ENCODE measurements around the gene LPP. TPM values are rescaled to one million over a fixed set of nuclear protein-coding genes. Genes with fewer than 3 reads are reported as not detected.

Gene LPP
- polyA plus RNA-seq, 1 experiment, result 76.3 TPM

- POLR2A ChIA-PET, result no interaction called here
- CTCF ChIA-PET, result interaction anchor here (1.4 kb wide), 1 partner anchor 148 kb away, joined by 3 read pairs; no protein-coding TSS in a partner anchor
- no peak for TF ChIP-seq CTCF (IDR thresholded peaks at IDR 0.05; ENCODE audit: low read depth, low read length)
- H3K9me3 ChIP-seq (ENCODE audit: control insufficient read depth, insufficient read depth, low read length), result peaks cover 7% of the 10 kb centered on the region; the same call in 1 of the 2 replicates
- H3K27ac ChIP-seq (ENCODE audit: low read depth, low read length), result no peak overlapping the region
- no peaks in the 10 kb centered on the region for H3K27me3 ChIP-seq (ENCODE audit: control insufficient read depth, insufficient read depth, low read length)
- no peak for DNase-seq (ENCODE audit: low read depth, low spot score)
- no peak overlapping the region for H3K4me3 ChIP-seq (ENCODE audit: low read depth, low read length)
Measured at GRCh38 chr3:188807006-188807405, 653.0 kb downstream of the LPP start.

DNA sequence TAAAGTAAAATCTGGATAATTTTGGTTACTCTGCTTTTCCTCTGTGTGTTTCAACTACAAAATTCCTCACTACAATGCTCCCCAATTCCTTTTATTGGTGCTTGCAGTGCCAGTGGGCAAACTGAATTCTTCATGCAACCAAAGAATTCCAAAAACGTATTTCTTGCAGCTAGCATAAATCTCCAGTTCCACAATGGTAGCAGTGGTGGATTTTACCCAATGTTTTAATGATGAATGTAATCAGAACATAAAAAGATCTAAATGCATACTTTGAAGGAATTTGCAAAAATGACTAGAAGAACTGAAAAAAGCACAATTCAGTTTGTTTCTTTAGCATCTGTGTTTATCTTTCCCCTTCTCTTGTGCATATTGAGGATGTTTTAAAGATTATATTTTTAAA, 658.2 kb downstream of the LPP start:
- H3K27ac ChIP-seq (ENCODE audit: low read depth, low read length), result no peak overlapping the region
- TF ChIP-seq CTCF (IDR thresholded peaks at IDR 0.05; ENCODE audit: low read depth, low read length), result no peak
- no peak for DNase-seq (ENCODE audit: low read depth, low spot score)
- ChIA-PET CTCF (interaction anchor here (0.7 kb wide), 1 partner anchor 143 kb away, joined by 4 read pairs; no protein-coding TSS in a partner anchor), POLR2A (interaction anchor here (1.0 kb wide), 1 partner anchor 139 kb away, joined by 4 read pairs; no protein-coding TSS in a partner anchor)
- peaks cover 7% of the 10 kb centered on the region; the same call in 1 of the 2 replicates for H3K9me3 ChIP-seq (ENCODE audit: control insufficient read depth, insufficient read depth, low read length)
- no peak overlapping the region for H3K4me3 ChIP-seq (ENCODE audit: low read depth, low read length)
- H3K27me3 ChIP-seq (ENCODE audit: control insufficient read depth, insufficient read depth, low read length), result no peaks in the 10 kb centered on the region

DNA sequence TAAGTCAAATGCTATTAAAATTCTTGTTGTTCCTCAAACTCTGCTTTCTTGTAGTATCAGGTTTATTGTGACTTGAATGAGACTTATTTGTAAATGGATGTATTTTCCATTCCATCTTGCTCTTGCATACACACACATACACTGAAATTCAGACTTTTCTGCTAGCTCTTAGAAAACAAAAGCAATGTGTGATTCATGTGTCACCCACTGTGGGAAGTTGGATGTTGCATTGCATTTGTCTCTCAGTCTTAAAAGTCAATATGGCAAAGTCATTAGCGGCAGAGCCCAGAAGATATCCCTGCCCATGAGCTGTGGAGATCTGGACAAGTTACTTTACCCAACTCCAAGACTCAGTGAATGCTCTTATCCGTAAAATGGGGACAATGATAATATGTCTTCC, 660.6 kb downstream of the LPP start:
- Histone ChIP-seq H3K27ac (ENCODE audit: low read depth, low read length) (no peak overlapping the region), H3K27me3 (ENCODE audit: control insufficient read depth, insufficient read depth, low read length) (no peaks in the 10 kb centered on the region), H3K9me3 (ENCODE audit: control insufficient read depth, insufficient read depth, low read length) (no peaks in the 10 kb centered on the region), H3K4me3 (ENCODE audit: low read depth, low read length) (no peak overlapping the region)
- POLR2A ChIA-PET, result no interaction called here
- DNase-seq (ENCODE audit: low read depth, low spot score), result no peak
- CTCF ChIA-PET, result interaction anchor here (2.3 kb wide), 1 partner anchor 140 kb away, joined by 7 read pairs; no protein-coding TSS in a partner anchor
- TF ChIP-seq CTCF (IDR thresholded peaks at IDR 0.05; ENCODE audit: low read depth, low read length), result no peak

- ChIA-PET POLR2A (no interaction called here), CTCF (interaction anchor here (0.6 kb wide), 1 partner anchor 13 kb away, joined by 3 read pairs; no protein-coding TSS in a partner anchor)
- Histone ChIP-seq H3K4me3 (ENCODE audit: low read depth, low read length) (no peak overlapping the region), H3K27ac (ENCODE audit: low read depth, low read length) (no peak overlapping the region), H3K27me3 (ENCODE audit: control insufficient read depth, insufficient read depth, low read length) (no peaks in the 10 kb centered on the region), H3K9me3 (ENCODE audit: control insufficient read depth, insufficient read depth, low read length) (no peaks in the 10 kb centered on the region)
- DNase-seq (ENCODE audit: low read depth, low spot score), result no peak
- TF ChIP-seq CTCF (IDR thresholded peaks at IDR 0.05; ENCODE audit: low read depth, low read length), result no peak
Measured at GRCh38 chr3:188817103-188817934, 663.4 kb downstream of the LPP start.

DNA sequence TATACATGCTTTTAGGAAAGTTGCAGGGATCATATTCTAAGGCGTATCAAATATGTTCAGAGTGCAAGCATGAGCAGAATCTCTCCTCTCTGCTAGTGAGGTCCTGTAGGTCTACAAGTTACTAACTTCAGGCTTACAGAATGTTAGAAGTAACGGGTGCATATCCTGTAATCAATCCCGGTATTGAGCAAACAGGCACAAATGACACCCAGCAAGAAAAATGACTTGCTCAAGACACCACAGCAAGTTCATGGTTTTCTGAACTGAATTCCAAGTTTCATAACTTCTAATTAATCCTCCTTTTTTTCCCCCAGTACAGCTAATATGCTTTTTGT, 663.9 kb downstream of the LPP start:
- CTCF ChIA-PET, result interaction anchor here (0.8 kb wide), 1 partner anchor 1078 kb away, joined by 4 read pairs; no protein-coding TSS in a partner anchor
- H3K27ac ChIP-seq (ENCODE audit: low read depth, low read length), result no peak overlapping the region
- no peak for DNase-seq (ENCODE audit: low read depth, low spot score)
- no peaks in the 10 kb centered on the region for H3K27me3 ChIP-seq (ENCODE audit: control insufficient read depth, insufficient read depth, low read length)
- H3K9me3 ChIP-seq (ENCODE audit: control insufficient read depth, insufficient read depth, low read length), result no peaks in the 10 kb centered on the region
- no peak overlapping the region for H3K4me3 ChIP-seq (ENCODE audit: low read depth, low read length)
- no peak for TF ChIP-seq CTCF (IDR thresholded peaks at IDR 0.05; ENCODE audit: low read depth, low read length)
- POLR2A ChIA-PET, result no interaction called here
